ENCODE results near the gene PLEKHA7. TPM values are rescaled to one million over a fixed set of nuclear protein-coding genes. Genes with fewer than 3 reads are reported as not detected.

Gene PLEKHA7
- total and polyA plus RNA-seq, 2 of the 13 experiments (the other 11 are each of a cell fraction or from before 2014, with no cell fraction given): 17.5 to 18.7 TPM

GRCh38 chr11:16985297-16985696 is 28.9 kb downstream of the PLEKHA7 start (continued):
- TF ChIP-seq ARID5B (CRISPR knock-in tag; IDR thresholded peaks at IDR 0.05): peak; percentile 38
- peak; percentile 78; the same call in 1 of the 2 replicates for TF ChIP-seq HNF4G (IDR thresholded peaks at IDR 0.05; ENCODE audit: borderline replicate concordance, low read depth, low read length)
- TF ChIP-seq HNF4G (CRISPR knock-in tag; IDR thresholded peaks at IDR 0.05; ENCODE audit: borderline replicate concordance, low read depth): no peak
- peak; percentile 34; the same call in 1 of the 2 replicates for TF ChIP-seq MAX (IDR thresholded peaks at IDR 0.05)
- TF ChIP-seq ZNF331 (CRISPR knock-in tag; IDR thresholded peaks at IDR 0.05): peak; percentile 40; the same call in 1 of the 2 replicates
- peak in 1 of 2 experiments; percentile 55; a peak in 2 of 4 replicates for TF ChIP-seq EP300 (IDR thresholded peaks at IDR 0.05; ENCODE audit: low read depth in 2 of 2, low read length in 2 of 2)
- no peak for TF ChIP-seq EP300 (CRISPR knock-in tag; IDR thresholded peaks at IDR 0.05; ENCODE audit: borderline replicate concordance)
- peak; percentile 72 for TF ChIP-seq PAXIP1 (CRISPR knock-in tag; conservative IDR thresholded peaks at IDR 0.05)
- TF ChIP-seq ISX (CRISPR knock-in tag; conservative IDR thresholded peaks at IDR 0.05): no peak
- no peak for TF ChIP-seq HNRNPK (IDR thresholded peaks at IDR 0.05; ENCODE audit: low read depth, low read length, poor library complexity, severe bottlenecking)
- TF ChIP-seq NCOR1 (IDR thresholded peaks at IDR 0.05; ENCODE audit: borderline replicate concordance, low read length): 0 out of 2 replicates have a peak, but pooled peaks have one; percentile 26
- TF ChIP-seq ZNF710 (CRISPR knock-in tag; IDR thresholded peaks at IDR 0.05; ENCODE audit: borderline replicate concordance): 0 out of 2 replicates have a peak, but pooled peaks have one; percentile 26
- TF ChIP-seq BRCA1 (CRISPR knock-in tag; IDR thresholded peaks at IDR 0.05): no peak
- TF ChIP-seq FOXA3 (CRISPR knock-in tag; IDR thresholded peaks at IDR 0.05): peak; percentile 39
- TF ChIP-seq KDM3A (CRISPR knock-in tag; IDR thresholded peaks at IDR 0.05; ENCODE audit: low read depth): no peak
- no peak for TF ChIP-seq PAWR (CRISPR knock-in tag; IDR thresholded peaks at IDR 0.05; ENCODE audit: borderline replicate concordance)
- TF ChIP-seq FOXP4 (CRISPR knock-in tag; IDR thresholded peaks at IDR 0.05): peak; percentile 50
- 0 out of 2 replicates have a peak, but pooled peaks have one; percentile 12 for TF ChIP-seq FOSL2 (CRISPR knock-in tag; IDR thresholded peaks at IDR 0.05)
